HG03139 (cell line): ENCODE measurements around the gene DNAJB12.
A peak's percentile ranks its signal among the peaks of the same experiment; 100 is the strongest.
"Not testable (repeated sequence)": the region's sequence is repeated elsewhere in the genome, so short reads cannot be mapped to it uniquely, and the experiment has no call there.

Experiments used
- ATAC-seq: cut with Tn5 transposase; IDR thresholded peaks from one replicate; pipeline ENCODE4 v1.9.1; 2021; ENCODE audit not compliant: unreplicated experiment

Gene DNAJB12

GRCh38 chr10:72353965-72354355 is 759 bp downstream of the DNAJB12 start:
- ATAC-seq = peak; percentile 12

- no peak for ATAC-seq
Measured at GRCh38 chr10:72353028-72353964, 1.4 kb downstream of the DNAJB12 start.

- no peak for ATAC-seq
Measured at GRCh38 chr10:72351479-72351878, 3.2 kb downstream of the DNAJB12 start.

- ATAC-seq = no peak
Measured at GRCh38 chr10:72349438-72349837, 5.3 kb downstream of the DNAJB12 start.

GRCh38 chr10:72348282-72348681 is 6.4 kb downstream of the DNAJB12 start:
- ATAC-seq = no peak

- not testable (repeated sequence) for ATAC-seq
Measured at GRCh38 chr10:72346117-72346516, 8.6 kb downstream of the DNAJB12 start.

- no peak for ATAC-seq
Measured at GRCh38 chr10:72344932-72345331, 9.8 kb downstream of the DNAJB12 start.

GRCh38 chr10:72342911-72343310 is 11.8 kb downstream of the DNAJB12 start:
- ATAC-seq = no peak

GRCh38 chr10:72340510-72341261 is 14.0 kb downstream of the DNAJB12 start:
- no peak for ATAC-seq

GRCh38 chr10:72338180-72338579 is 16.5 kb downstream of the DNAJB12 start:
- no peak for ATAC-seq

GRCh38 chr10:72337722-72338121 is 17.0 kb downstream of the DNAJB12 start:
- ATAC-seq = no peak

- ATAC-seq = no peak
Measured at GRCh38 chr10:72337039-72337629, 17.6 kb downstream of the DNAJB12 start.

GRCh38 chr10:72336259-72337038 is 18.3 kb downstream of the DNAJB12 start:
- ATAC-seq = no peak

- peak; percentile 44 for ATAC-seq
Measured at GRCh38 chr10:72335394-72336258, 19.1 kb downstream of the DNAJB12 start.

GRCh38 chr10:72334825-72335393 is 19.8 kb downstream of the DNAJB12 start:
- ATAC-seq = peak; percentile 51

- ATAC-seq = no peak
Measured at GRCh38 chr10:72334196-72334824, 20.4 kb downstream of the DNAJB12 start.

- ATAC-seq = no peak
Measured at GRCh38 chr10:72333112-72334015, 21.4 kb downstream of the DNAJB12 start.
